DND-41 (cell line): ENCODE results near the gene NSMF.

ENCODE experiments used
- ATAC-seq: fragments of 200-7000 bp; cut with Tn5 transposase; 3 replicates; pipeline ENCODE4 v1.9.1; 2021; ENCODE audit warnings: low read depth; ENCODE audit not compliant: insufficient read depth
- DNase-seq: peaks from one replicate; pipeline ENCODE4 v3.0.0-alpha.2; 2020
- H2AFZ ChIP-seq: 2 replicates; pipeline ENCODE4 v1.6.0; 2012; ENCODE audit warnings: low read depth, low read length
- H3K27ac ChIP-seq: 2 replicates; pipeline ENCODE4 v1.5.1; 2012; ENCODE audit warnings: low read length, inconsistent platforms
- H3K27me3 ChIP-seq: fragments of 200-600 bp; sonication (generic); 2 replicates; pipeline ENCODE4 v1.6.0; 2012; ENCODE audit warnings: low read length, mild to moderate bottlenecking, inconsistent platforms; ENCODE audit not compliant: insufficient read depth, poor library complexity
- H3K36me3 ChIP-seq: 2 replicates; pipeline ENCODE4 v1.5.1; 2012; ENCODE audit warnings: low read length, inconsistent platforms; ENCODE audit not compliant: insufficient read depth
- H3K4me1 ChIP-seq: 2 replicates; pipeline ENCODE4 v1.5.1; 2012; ENCODE audit warnings: mild to moderate bottlenecking, low read length; ENCODE audit not compliant: insufficient read depth
- H3K4me2 ChIP-seq: 2 replicates; pipeline ENCODE4 v1.6.0; 2012; ENCODE audit warnings: mild to moderate bottlenecking, moderate library complexity, low read length, inconsistent platforms; ENCODE audit not compliant: insufficient read depth
- H3K4me3 ChIP-seq, 2 experiments: fragments of 200-600 bp in 1 of 2; shearing (Covaris generic) in 1 of 2; 2 replicates each; pipeline ENCODE4 v1.5.1; 2012 to 2016; ENCODE audit warnings: inconsistent platforms in 2 of 2, low read length in 2 of 2, mild to moderate bottlenecking in 2 of 2, low read depth in 1 of 2, moderate library complexity in 1 of 2
- H3K79me2 ChIP-seq: 2 replicates; pipeline ENCODE4 v1.6.0; 2012; ENCODE audit warnings: low read length, inconsistent platforms; ENCODE audit not compliant: insufficient read depth
- H3K9ac ChIP-seq: 2 replicates; pipeline ENCODE4 v1.6.0; 2012; ENCODE audit warnings: low read depth, mild to moderate bottlenecking, inconsistent platforms, low read length, moderate library complexity
- H3K9me3 ChIP-seq: 2 replicates; pipeline ENCODE4 v1.5.1; 2012; ENCODE audit warnings: low read length, moderate library complexity, mild to moderate bottlenecking, inconsistent platforms; ENCODE audit not compliant: insufficient read depth, severe bottlenecking
- H4K20me1 ChIP-seq: 2 replicates; pipeline ENCODE4 v1.6.0; 2012; ENCODE audit warnings: low read length; ENCODE audit not compliant: insufficient read depth
- EZH2 ChIP-seq: IDR thresholded peaks from 3 replicates; pipeline ENCODE4 v1.6.1; 2012; ENCODE audit warnings: borderline replicate concordance, low read depth, mild to moderate bottlenecking, moderate library complexity, low read length, inconsistent platforms; ENCODE audit not compliant: severe bottlenecking
- TF ChIP-seq, protein P1 (sequence below): IDR thresholded peaks from 2 replicates; pipeline ENCODE4 v1.5.1; 2012; ENCODE audit warnings: borderline replicate concordance, low read length, moderate library complexity, mild to moderate bottlenecking; ENCODE audit not compliant: poor library complexity, severe bottlenecking; ENCODE audit errors: extremely low read depth

The NSMF gene

GRCh38 chr9:137437691-137438590, 21.2 kb downstream of the NSMF start:
- H3K4me3 ChIP-seq: no peak overlapping the region
- no peak overlapping the region for H2AFZ ChIP-seq
- no peak overlapping the region for H3K9ac ChIP-seq
- no peak for TF ChIP-seq EZH2
- TF ChIP-seq, protein P1, sequence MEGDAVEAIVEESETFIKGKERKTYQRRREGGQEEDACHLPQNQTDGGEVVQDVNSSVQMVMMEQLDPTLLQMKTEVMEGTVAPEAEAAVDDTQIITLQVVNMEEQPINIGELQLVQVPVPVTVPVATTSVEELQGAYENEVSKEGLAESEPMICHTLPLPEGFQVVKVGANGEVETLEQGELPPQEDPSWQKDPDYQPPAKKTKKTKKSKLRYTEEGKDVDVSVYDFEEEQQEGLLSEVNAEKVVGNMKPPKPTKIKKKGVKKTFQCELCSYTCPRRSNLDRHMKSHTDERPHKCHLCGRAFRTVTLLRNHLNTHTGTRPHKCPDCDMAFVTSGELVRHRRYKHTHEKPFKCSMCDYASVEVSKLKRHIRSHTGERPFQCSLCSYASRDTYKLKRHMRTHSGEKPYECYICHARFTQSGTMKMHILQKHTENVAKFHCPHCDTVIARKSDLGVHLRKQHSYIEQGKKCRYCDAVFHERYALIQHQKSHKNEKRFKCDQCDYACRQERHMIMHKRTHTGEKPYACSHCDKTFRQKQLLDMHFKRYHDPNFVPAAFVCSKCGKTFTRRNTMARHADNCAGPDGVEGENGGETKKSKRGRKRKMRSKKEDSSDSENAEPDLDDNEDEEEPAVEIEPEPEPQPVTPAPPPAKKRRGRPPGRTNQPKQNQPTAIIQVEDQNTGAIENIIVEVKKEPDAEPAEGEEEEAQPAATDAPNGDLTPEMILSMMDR: no peak
- no peaks in the 10 kb centered on the region for H3K9me3 ChIP-seq
- DNase-seq (no peak), ATAC-seq (no peak)
- no peak overlapping the region for H3K4me2 ChIP-seq
- H4K20me1 ChIP-seq: peaks cover 7% of the 10 kb centered on the region; the same call in 1 of the 2 replicates
- H3K27ac ChIP-seq: no peak overlapping the region
- no peaks in the 10 kb centered on the region for H3K4me1 ChIP-seq
- H3K36me3 ChIP-seq: no peaks in the 10 kb centered on the region
- no peaks in the 10 kb centered on the region for H3K27me3 ChIP-seq
- no peaks in the 10 kb centered on the region for H3K79me2 ChIP-seq

GRCh38 chr9:137436761-137437600, 22.2 kb downstream of the NSMF start:
- Histone ChIP-seq H3K4me1 (no peaks in the 10 kb centered on the region), H3K79me2 (no peaks in the 10 kb centered on the region), H3K36me3 (no peaks in the 10 kb centered on the region), H3K9me3 (no peaks in the 10 kb centered on the region), H3K4me3 (no peak overlapping the region), H2AFZ (no peak overlapping the region), H4K20me1 (peaks cover 7% of the 10 kb centered on the region; the same call in 1 of the 2 replicates), H3K4me2 (no peak overlapping the region), H3K27me3 (no peaks in the 10 kb centered on the region), H3K9ac (no peak overlapping the region), H3K27ac (no peak overlapping the region)
- ATAC-seq: no peak
- no peak for DNase-seq
- TF ChIP-seq EZH2: no peak
- TF ChIP-seq, protein P1: no peak

DNA sequence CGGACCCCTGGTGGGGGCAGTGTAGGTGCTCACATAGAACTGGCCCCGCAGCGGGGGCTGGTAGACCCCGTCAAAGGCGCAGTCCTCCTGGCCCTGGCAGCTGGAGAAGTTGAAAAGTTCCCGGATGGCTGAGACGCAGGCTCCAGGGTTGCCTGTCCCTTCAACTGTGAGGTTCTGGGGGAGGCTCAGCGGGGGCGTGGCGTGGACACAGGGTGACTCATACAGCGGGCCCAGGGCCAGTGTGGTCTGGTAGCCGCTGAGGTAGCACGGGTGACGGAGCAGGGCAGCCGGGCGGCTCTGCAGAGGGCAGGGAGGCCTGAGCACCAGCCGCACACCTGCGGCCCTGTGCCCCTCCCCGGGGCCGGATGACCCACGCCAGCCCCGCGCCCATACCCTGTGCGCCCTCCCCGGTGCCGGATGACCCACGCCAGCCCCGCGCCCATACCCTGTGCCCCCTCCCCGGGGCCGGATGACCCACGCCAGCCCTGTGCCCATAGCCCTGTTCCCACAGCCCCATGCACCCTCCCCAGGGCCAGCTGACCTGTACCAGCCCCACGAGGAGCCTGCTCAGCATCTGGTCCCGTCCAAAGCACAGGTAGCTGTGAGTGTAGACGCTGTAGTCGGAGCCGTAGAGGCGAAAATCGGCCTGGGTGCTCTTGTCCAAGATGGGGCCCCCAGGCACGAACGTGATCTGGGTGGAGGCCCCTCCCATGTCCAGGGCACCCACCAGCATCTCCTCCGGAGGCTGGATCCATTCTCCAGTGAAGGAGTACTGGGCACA, 23.0 kb downstream of the NSMF start:
- no peak overlapping the region for H3K27ac ChIP-seq
- peaks cover 7% of the 10 kb centered on the region; the same call in 1 of the 2 replicates for H4K20me1 ChIP-seq
- no peak overlapping the region for H3K4me3 ChIP-seq
- H3K9me3 ChIP-seq: no peaks in the 10 kb centered on the region
- no peaks in the 10 kb centered on the region for H3K27me3 ChIP-seq
- no peak overlapping the region for H3K4me2 ChIP-seq
- H2AFZ ChIP-seq: no peak overlapping the region
- no peak overlapping the region for H3K9ac ChIP-seq
- DNase-seq: no peak
- H3K4me1 ChIP-seq: no peaks in the 10 kb centered on the region
- TF ChIP-seq EZH2: no peak
- TF ChIP-seq, protein P1: no peak
- no peak for ATAC-seq
- H3K36me3 ChIP-seq: no peaks in the 10 kb centered on the region
- no peaks in the 10 kb centered on the region for H3K79me2 ChIP-seq
